Esophagus mucosa (tissue), 1 donor: ENCODE results near the gene COL12A1. TPM values are rescaled to one million over a fixed set of nuclear protein-coding genes. Genes with fewer than 3 reads are reported as not detected.
"Not testable (repeated sequence)": the region's sequence is repeated elsewhere in the genome, so short reads cannot be mapped to it uniquely, and the experiment has no call there.

ENCODE experiments used
- ATAC-seq: fragments of 200-7000 bp; cut with Tn5 transposase; one replicate; pipeline ENCODE4 v1.9.1; 2020
- total RNA-seq: library from RNA; stranded (reverse); gene quantifications from one replicate; pipeline ENCODE4 v1.2.4, GENCODE V29; 2023
- donor health status: DM: yes; HTN: yes; CAD: no.

The COL12A1 gene
- total RNA-seq, 1 donor from 2014 or later, result 9.4 TPM

- no peak for ATAC-seq
These were observed 6.2 kb upstream of the COL12A1 start for GRCh38 chr6:75211920-75212590.

- no peak for ATAC-seq
These were observed 5.3 kb upstream of the COL12A1 start for GRCh38 chr6:75210885-75211739.

GRCh38 chr6:75209184-75209723 lies 3.4 kb upstream of the COL12A1 start:
- no peak for ATAC-seq

- ATAC-seq, result peak; percentile 77
These were observed 2.7 kb upstream of the COL12A1 start for GRCh38 chr6:75208298-75209183.

GRCh38 chr6:75206576-75207342 lies 906 bp upstream of the COL12A1 start:
- no peak for ATAC-seq

GRCh38 chr6:75204959-75205775 lies 686 bp downstream of the COL12A1 start:
- no peak for ATAC-seq

GRCh38 chr6:75204217-75204958 lies 1.5 kb downstream of the COL12A1 start:
- peak; percentile 32 for ATAC-seq

GRCh38 chr6:75203721-75204120 lies 2.1 kb downstream of the COL12A1 start:
- no peak for ATAC-seq

- ATAC-seq, result no peak
These were observed 3.1 kb downstream of the COL12A1 start for GRCh38 chr6:75202676-75203131.

- ATAC-seq, result no peak
These were observed 3.8 kb downstream of the COL12A1 start for GRCh38 chr6:75201901-75202672.

- no peak for ATAC-seq
These were observed 4.8 kb downstream of the COL12A1 start for GRCh38 chr6:75201021-75201420.

- no peak for ATAC-seq
These were observed 6.0 kb downstream of the COL12A1 start for GRCh38 chr6:75199889-75200288.

- peak; percentile 71 for ATAC-seq
These were observed 9.7 kb downstream of the COL12A1 start for GRCh38 chr6:75196081-75196687.

GRCh38 chr6:75188221-75188925 lies 17.5 kb downstream of the COL12A1 start:
- no peak for ATAC-seq

- not testable (repeated sequence) for ATAC-seq
These were observed 19.3 kb downstream of the COL12A1 start for GRCh38 chr6:75186581-75186980.

- no peak for ATAC-seq
These were observed 22.7 kb downstream of the COL12A1 start for GRCh38 chr6:75183099-75183541.

GRCh38 chr6:75180864-75181263 lies 25.0 kb downstream of the COL12A1 start:
- no peak for ATAC-seq

- ATAC-seq, result no peak
These were observed 27.1 kb downstream of the COL12A1 start for GRCh38 chr6:75178757-75179156.
